Melanocyte of skin (primary cell): ENCODE measurements around the gene ADIPOR1. TPM values are rescaled to one million over a fixed set of nuclear protein-coding genes. Genes with fewer than 3 reads are reported as not detected.

Experiments
- small RNA-seq, 2 donors: library from RNA; depleted of rRNA; stranded (forward); fragments of <200 nt; gene quantifications; one replicate each; pipeline ENCODE3, GENCODE V24; 2012
- total RNA-seq, 2 donors: library from RNA; depleted of rRNA; stranded (reverse); fragments of >200 nt; gene quantifications; 2 replicates each; pipeline ENCODE4 v1.2.3, GENCODE V29; 2012

The ADIPOR1 gene, protein sequence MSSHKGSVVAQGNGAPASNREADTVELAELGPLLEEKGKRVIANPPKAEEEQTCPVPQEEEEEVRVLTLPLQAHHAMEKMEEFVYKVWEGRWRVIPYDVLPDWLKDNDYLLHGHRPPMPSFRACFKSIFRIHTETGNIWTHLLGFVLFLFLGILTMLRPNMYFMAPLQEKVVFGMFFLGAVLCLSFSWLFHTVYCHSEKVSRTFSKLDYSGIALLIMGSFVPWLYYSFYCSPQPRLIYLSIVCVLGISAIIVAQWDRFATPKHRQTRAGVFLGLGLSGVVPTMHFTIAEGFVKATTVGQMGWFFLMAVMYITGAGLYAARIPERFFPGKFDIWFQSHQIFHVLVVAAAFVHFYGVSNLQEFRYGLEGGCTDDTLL
- total RNA-seq, result 100 to 1,000 TPM; 215 to 230 TPM

DNA sequence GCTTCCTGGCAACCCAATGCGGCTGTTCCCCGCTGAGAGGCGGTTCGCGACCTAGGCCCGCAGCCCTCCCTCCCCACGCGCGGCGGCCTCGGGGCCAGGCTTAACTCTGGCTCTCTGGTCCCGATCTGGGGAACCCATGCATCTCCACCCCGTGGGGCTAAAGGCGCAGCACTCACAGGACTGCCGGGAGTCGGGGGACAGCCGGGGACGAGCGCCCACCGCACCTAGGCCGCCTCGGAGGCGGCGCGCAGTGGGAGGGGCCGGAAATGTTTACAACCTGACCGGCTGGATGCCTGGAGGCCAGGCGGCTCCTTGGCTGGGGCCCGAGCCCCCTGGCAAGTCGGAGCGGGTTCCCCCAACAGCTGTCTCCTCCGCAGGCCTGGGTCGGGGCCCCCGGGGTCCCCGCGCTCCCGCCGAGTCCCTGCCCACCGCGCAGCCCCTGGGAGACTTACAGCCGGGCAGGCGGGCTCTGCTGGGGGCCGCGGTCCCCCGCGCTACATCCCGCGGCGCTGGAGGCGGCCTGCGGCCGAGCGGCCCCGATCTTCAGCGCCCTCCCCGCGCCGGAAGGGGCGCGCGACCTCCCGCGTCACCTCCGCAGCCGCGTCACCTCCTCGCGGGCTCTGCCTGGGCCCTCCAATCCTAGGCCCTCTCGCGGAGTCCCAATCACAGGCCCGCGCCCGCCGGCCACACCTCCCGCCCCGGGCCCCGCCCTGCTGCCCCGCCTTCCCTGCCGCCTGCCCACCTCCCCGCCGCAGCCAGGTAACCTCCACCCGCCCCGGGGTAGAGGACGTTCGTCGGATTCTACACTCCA, at the start of gene ADIPOR1:
ADIPOR1 (minus strand) TSS at position 580 of the 811 bp plus-strand sequence. CDS start 7,242 bp downstream, outside the sequence.

DNA sequence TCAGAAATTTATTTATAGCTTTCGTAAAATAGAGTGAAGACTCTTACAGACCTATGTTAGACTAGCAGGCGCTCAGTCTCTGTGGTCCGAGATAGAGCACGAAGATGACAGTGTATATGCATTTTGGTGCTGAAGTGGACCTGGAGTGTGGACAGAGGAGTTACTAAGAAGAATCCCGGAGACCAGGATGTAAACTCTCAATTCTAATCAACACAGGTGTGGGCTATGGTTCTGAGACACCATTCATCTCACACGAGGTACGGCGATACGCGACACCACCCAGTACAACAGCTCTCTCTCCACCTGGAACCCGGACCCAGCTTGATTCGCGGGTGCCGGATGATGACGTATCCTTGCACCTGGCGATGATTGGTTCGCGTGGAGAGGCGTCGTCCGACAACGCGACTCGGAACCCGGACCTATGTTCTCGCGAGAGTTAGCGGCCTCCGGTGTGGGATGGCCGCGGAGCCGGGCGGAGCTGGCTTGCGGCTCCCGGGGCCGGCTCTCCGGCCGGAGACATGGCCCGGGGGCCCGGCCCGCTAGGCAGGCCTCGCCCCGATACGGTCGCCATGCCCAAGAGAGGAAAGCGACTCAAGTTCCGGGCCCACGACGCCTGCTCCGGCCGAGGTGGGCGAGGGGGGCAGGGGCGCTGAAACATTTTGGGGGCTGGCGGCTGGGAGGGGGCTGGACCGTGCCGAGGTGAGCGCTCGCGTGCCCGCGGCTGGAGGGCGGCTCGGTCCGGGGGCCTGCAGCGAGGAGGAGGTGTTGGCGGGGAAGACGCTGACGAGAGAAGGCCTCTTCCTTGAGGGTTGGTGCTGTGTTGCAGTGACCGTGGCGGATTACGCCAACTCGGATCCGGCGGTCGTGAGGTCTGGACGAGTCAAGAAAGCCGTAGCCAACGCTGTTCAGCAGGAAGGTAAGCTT, 49.1 kb upstream of the ADIPOR1 start, which contains the start of gene TMEM183A:
TMEM183A (plus strand) TSS at position 427 of the 924 bp plus-strand sequence; CDS start at position 519, 92 bp downstream.

DNA sequence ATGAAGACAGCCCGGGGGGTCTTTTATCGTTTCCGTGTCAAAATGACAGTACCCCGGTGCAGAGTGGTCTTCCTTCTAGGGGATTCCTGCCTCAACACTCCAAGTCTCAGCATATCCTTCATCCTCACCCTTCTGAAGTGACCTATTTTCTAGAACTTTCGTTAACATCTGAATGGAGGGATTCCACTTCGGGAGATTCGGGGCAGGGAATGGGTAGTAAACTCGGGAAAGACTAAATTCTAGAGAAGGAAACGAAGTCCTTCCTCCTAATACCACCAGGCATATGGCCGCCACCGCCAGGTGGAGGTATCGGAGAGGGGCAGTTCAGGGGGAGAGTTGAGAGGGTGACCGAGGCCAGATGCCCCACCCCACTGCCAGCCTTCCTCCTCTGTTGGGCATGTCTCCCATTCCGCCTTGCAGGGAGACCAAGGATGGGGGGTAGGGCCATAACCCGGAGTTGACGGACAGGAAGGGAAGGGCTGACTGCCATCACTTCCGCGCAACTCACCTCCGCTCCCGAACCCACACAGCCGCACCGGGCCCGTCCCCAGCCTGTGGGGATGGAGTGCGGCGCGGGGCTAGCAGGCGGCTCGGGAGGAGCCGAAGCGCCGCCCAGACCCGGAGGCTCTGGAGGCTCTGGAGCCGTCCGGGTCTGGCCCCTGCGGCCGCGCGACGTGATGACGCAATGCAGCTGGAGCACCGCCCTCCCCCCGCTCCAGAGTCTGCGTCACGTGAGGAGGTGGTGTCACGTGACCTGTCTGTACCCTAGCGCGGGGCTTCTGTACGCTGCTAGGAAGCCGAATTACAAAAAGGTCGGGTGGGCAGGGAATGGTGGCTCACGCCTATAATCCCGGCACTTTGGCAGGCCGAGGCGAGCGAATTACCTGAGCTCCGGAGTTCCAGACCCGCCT, 31.3 kb downstream of the ADIPOR1 start, which contains the start of gene KLHL12:
KLHL12 (minus strand) TSS at position 654 of the 911 bp plus-strand sequence. CDS start 2,072 bp downstream, outside the sequence.

Small RNAs within 50 kb of the gene (small RNA-seq; reads per million reads assigned to genes)
- gene RF00019, result 0 reads per million in 2 donors

Other genes starting within 250 kb of the ADIPOR1 start
- gene SYT2, start 247.9 kb downstream of the ADIPOR1 start, total RNA-seq, result under 1 TPM in 1 of 2 donors, not detected in 1; under 0.01 TPM
- gene KDM5B, start 149.9 kb downstream of the ADIPOR1 start, total RNA-seq, result 10 to 100 TPM; 64.0 to 66.3 TPM
- 1 to 10 TPM in 1 of 2 donors, under 1 TPM in 1; 0.33 to 1.4 TPM for gene PCAT6, start 147.4 kb downstream of the ADIPOR1 start, total RNA-seq
- 10 to 100 TPM in 1 of 2 donors, 1 to 10 TPM in 1; 8.9 to 12.0 TPM for gene RABIF, start 69.2 kb downstream of the ADIPOR1 start, total RNA-seq
- 10 to 100 TPM; 30.0 to 56.8 TPM for gene KLHL12, start 31.1 kb downstream of the ADIPOR1 start, total RNA-seq
- gene CYB5R1, start 8.9 kb upstream of the ADIPOR1 start, total RNA-seq, result 10 to 100 TPM; 54.9 to 85.0 TPM
- 10 to 100 TPM; 77.4 to 90.6 TPM for gene TMEM183A, start 49.1 kb upstream of the ADIPOR1 start, total RNA-seq
- 1 to 10 TPM; 1.0 to 2.3 TPM for gene PPFIA4, start 68.2 kb upstream of the ADIPOR1 start, total RNA-seq
- gene MYOG, start 127.7 kb upstream of the ADIPOR1 start, total RNA-seq, result not detected
- gene ADORA1, start 169.4 kb upstream of the ADIPOR1 start, total RNA-seq, result 1 to 10 TPM in 1 of 2 donors, not detected in 1; 1.0 TPM
- not detected for gene MYBPH, start 217.5 kb upstream of the ADIPOR1 start, total RNA-seq
- under 1 TPM in 1 of 2 donors, not detected in 1; under 0.01 TPM for gene CHI3L1, start 228.4 kb upstream of the ADIPOR1 start, total RNA-seq